Measurements from ENCODE around the gene CDNF.

The CDNF gene

GRCh38 chr10:14859043-14859442, 21.2 kb upstream of the CDNF start:
- DNase-seq (ENCODE audit: low read depth) = no peak
- TF ChIP-seq POLR2A (IDR thresholded peaks at IDR 0.05; ENCODE audit: extremely low read depth, insufficient read length) = no peak
- no peak for TF ChIP-seq MYC (IDR thresholded peaks at IDR 0.05; ENCODE audit: low read depth, low read length)
- TF ChIP-seq MAX (IDR thresholded peaks at IDR 0.05; ENCODE audit: low read depth, low read length) = no peak
- TF ChIP-seq CTCF (IDR thresholded peaks at IDR 0.05; ENCODE audit: low read depth, low read length) = no peak
- H3K4me3 ChIP-seq (ENCODE audit: low read depth, low read length) = no peak overlapping the region

- no peak for TF ChIP-seq CTCF (IDR thresholded peaks at IDR 0.05; ENCODE audit: low read depth, low read length)
- TF ChIP-seq POLR2A (IDR thresholded peaks at IDR 0.05; ENCODE audit: extremely low read depth, insufficient read length) = no peak
- TF ChIP-seq MYC (IDR thresholded peaks at IDR 0.05; ENCODE audit: low read depth, low read length) = no peak
- no peak for TF ChIP-seq MAX (IDR thresholded peaks at IDR 0.05; ENCODE audit: low read depth, low read length)
- no peak for DNase-seq (ENCODE audit: low read depth)
- H3K4me3 ChIP-seq (ENCODE audit: low read depth, low read length) = no peak overlapping the region
These were observed 20.6 kb upstream of the CDNF start for GRCh38 chr10:14858338-14858960.

- DNase-seq (ENCODE audit: low read depth) = no peak
- no peak overlapping the region for H3K4me3 ChIP-seq (ENCODE audit: low read depth, low read length)
- TF ChIP-seq POLR2A (IDR thresholded peaks at IDR 0.05; ENCODE audit: extremely low read depth, insufficient read length) (no peak), MYC (IDR thresholded peaks at IDR 0.05; ENCODE audit: low read depth, low read length) (no peak), CTCF (IDR thresholded peaks at IDR 0.05; ENCODE audit: low read depth, low read length) (no peak), MAX (IDR thresholded peaks at IDR 0.05; ENCODE audit: low read depth, low read length) (no peak)
These were observed 17.6 kb upstream of the CDNF start for GRCh38 chr10:14855453-14855852.

GRCh38 chr10:14852236-14852635, 14.4 kb upstream of the CDNF start:
- H3K4me3 ChIP-seq (ENCODE audit: low read depth, low read length) = no peak overlapping the region
- DNase-seq (ENCODE audit: low read depth) = no peak
- TF ChIP-seq CTCF (IDR thresholded peaks at IDR 0.05; ENCODE audit: low read depth, low read length) = no peak
- TF ChIP-seq MAX (IDR thresholded peaks at IDR 0.05; ENCODE audit: low read depth, low read length) = no peak
- no peak for TF ChIP-seq MYC (IDR thresholded peaks at IDR 0.05; ENCODE audit: low read depth, low read length)
- TF ChIP-seq POLR2A (IDR thresholded peaks at IDR 0.05; ENCODE audit: extremely low read depth, insufficient read length) = no peak

- TF ChIP-seq MYC (IDR thresholded peaks at IDR 0.05; ENCODE audit: low read depth, low read length) (no peak), POLR2A (IDR thresholded peaks at IDR 0.05; ENCODE audit: extremely low read depth, insufficient read length) (no peak), MAX (IDR thresholded peaks at IDR 0.05; ENCODE audit: low read depth, low read length) (no peak), CTCF (IDR thresholded peaks at IDR 0.05; ENCODE audit: low read depth, low read length) (no peak)
- DNase-seq (ENCODE audit: low read depth) = no peak
- H3K4me3 ChIP-seq (ENCODE audit: low read depth, low read length) = no peak overlapping the region
These were observed 7.1 kb upstream of the CDNF start for GRCh38 chr10:14844948-14845347.
